OCI-LY1 (cell line): ENCODE data around the gene ZNF675.

ENCODE experiments used
- EZH2 ChIP-seq: fragments of 200-600 bp; sonication (generic), shearing (Covaris generic); IDR thresholded peaks from 2 replicates; pipeline ENCODE4 v1.8.0; 2017; ENCODE audit warnings: borderline replicate concordance, mixed run types, mild to moderate bottlenecking, antibody characterized with exemption, low read length, moderate library complexity, mixed read lengths
- TF ChIP-seq, protein P1 (sequence below): fragments of 200-600 bp; sonication (generic), shearing (Covaris generic); IDR thresholded peaks from 2 replicates; pipeline ENCODE4 v1.5.1; 2017; ENCODE audit warnings: mild to moderate bottlenecking, antibody characterized with exemption, low read length, moderate library complexity, mixed read lengths

GRCh38 chr19:23665651-23666410 lies 21.2 kb downstream of the ZNF675 start:
- TF ChIP-seq, protein P1, sequence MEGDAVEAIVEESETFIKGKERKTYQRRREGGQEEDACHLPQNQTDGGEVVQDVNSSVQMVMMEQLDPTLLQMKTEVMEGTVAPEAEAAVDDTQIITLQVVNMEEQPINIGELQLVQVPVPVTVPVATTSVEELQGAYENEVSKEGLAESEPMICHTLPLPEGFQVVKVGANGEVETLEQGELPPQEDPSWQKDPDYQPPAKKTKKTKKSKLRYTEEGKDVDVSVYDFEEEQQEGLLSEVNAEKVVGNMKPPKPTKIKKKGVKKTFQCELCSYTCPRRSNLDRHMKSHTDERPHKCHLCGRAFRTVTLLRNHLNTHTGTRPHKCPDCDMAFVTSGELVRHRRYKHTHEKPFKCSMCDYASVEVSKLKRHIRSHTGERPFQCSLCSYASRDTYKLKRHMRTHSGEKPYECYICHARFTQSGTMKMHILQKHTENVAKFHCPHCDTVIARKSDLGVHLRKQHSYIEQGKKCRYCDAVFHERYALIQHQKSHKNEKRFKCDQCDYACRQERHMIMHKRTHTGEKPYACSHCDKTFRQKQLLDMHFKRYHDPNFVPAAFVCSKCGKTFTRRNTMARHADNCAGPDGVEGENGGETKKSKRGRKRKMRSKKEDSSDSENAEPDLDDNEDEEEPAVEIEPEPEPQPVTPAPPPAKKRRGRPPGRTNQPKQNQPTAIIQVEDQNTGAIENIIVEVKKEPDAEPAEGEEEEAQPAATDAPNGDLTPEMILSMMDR = no peak
- TF ChIP-seq EZH2 = no peak
